ENCODE data around the gene ATP10B. TPM values are rescaled to one million over a fixed set of nuclear protein-coding genes. Genes with fewer than 3 reads are reported as not detected.

ATP10B gene
- total RNA-seq, 1 donor from 2014 or later, result 1.3 TPM

GRCh38 chr5:160523502-160524163 lies 328.4 kb downstream of the ATP10B start:
- Histone ChIP-seq H3K4me3 (ENCODE audit: low read depth, low read length) (no peak overlapping the region), H3K36me3 (ENCODE audit: control insufficient read depth, insufficient read depth, low read length) (no peaks in the 10 kb centered on the region), H3K27me3 (ENCODE audit: control insufficient read depth, insufficient read depth, low read length) (no peaks in the 10 kb centered on the region)
- FAIRE-seq (no peak), DNase-seq (ENCODE audit: low read depth) (no peak)
- TF ChIP-seq CTCF (IDR thresholded peaks at IDR 0.05; ENCODE audit: insufficient read depth, low read length, severe bottlenecking), result no peak

GRCh38 chr5:160521392-160521663 lies 330.7 kb downstream of the ATP10B start:
- FAIRE-seq (no peak), DNase-seq (ENCODE audit: low read depth) (no peak)
- Histone ChIP-seq H3K36me3 (ENCODE audit: control insufficient read depth, insufficient read depth, low read length) (no peaks in the 10 kb centered on the region), H3K27me3 (ENCODE audit: control insufficient read depth, insufficient read depth, low read length) (no peaks in the 10 kb centered on the region), H3K4me3 (ENCODE audit: low read depth, low read length) (no peak overlapping the region)
- no peak for TF ChIP-seq CTCF (IDR thresholded peaks at IDR 0.05; ENCODE audit: insufficient read depth, low read length, severe bottlenecking)

- no peak overlapping the region for H3K4me3 ChIP-seq (ENCODE audit: low read depth, low read length)
- no peaks in the 10 kb centered on the region for H3K36me3 ChIP-seq (ENCODE audit: control insufficient read depth, insufficient read depth, low read length)
- no peak for DNase-seq (ENCODE audit: low read depth)
- no peak for FAIRE-seq
- no peaks in the 10 kb centered on the region for H3K27me3 ChIP-seq (ENCODE audit: control insufficient read depth, insufficient read depth, low read length)
- no peak for TF ChIP-seq CTCF (IDR thresholded peaks at IDR 0.05; ENCODE audit: insufficient read depth, low read length, severe bottlenecking)
Observed at GRCh38 chr5:160520609-160521391, 331.2 kb downstream of the ATP10B start.

GRCh38 chr5:160516696-160517530 lies 335.1 kb downstream of the ATP10B start:
- DNase-seq (ENCODE audit: low read depth), result peak; percentile 13
- Histone ChIP-seq H3K4me3 (ENCODE audit: low read depth, low read length) (no peak overlapping the region), H3K36me3 (ENCODE audit: control insufficient read depth, insufficient read depth, low read length) (no peaks in the 10 kb centered on the region), H3K27me3 (ENCODE audit: control insufficient read depth, insufficient read depth, low read length) (no peaks in the 10 kb centered on the region)
- no peak for FAIRE-seq
- no peak for TF ChIP-seq CTCF (IDR thresholded peaks at IDR 0.05; ENCODE audit: insufficient read depth, low read length, severe bottlenecking)

GRCh38 chr5:160514866-160515265 lies 337.1 kb downstream of the ATP10B start:
- no peaks in the 10 kb centered on the region for H3K36me3 ChIP-seq (ENCODE audit: control insufficient read depth, insufficient read depth, low read length)
- no peak for TF ChIP-seq CTCF (IDR thresholded peaks at IDR 0.05; ENCODE audit: insufficient read depth, low read length, severe bottlenecking)
- no peaks in the 10 kb centered on the region for H3K27me3 ChIP-seq (ENCODE audit: control insufficient read depth, insufficient read depth, low read length)
- FAIRE-seq, result no peak
- DNase-seq (ENCODE audit: low read depth), result no peak
- no peak overlapping the region for H3K4me3 ChIP-seq (ENCODE audit: low read depth, low read length)
